ENCODE data around the gene WNT1.

- TF ChIP-seq KDM1A (IDR thresholded peaks at IDR 0.05; ENCODE audit: borderline replicate concordance) (no peak), CTCF (IDR thresholded peaks at IDR 0.05 in 2 of 3, conservative IDR thresholded peaks at IDR 0.05 in 1 of 3; ENCODE audit: control insufficient read depth in 2 of 3, extremely low read depth in 1 of 3, insufficient read depth in 1 of 3, low read depth in 3 of 3, low read length in 3 of 3) (no peak), EED (IDR thresholded peaks at IDR 0.05; ENCODE audit: low read depth) (no peak), EZH2 (IDR thresholded peaks at IDR 0.05; ENCODE audit: borderline replicate concordance, control insufficient read depth, low read depth, low read length) (no peak), EGR1 (IDR thresholded peaks at IDR 0.05; ENCODE audit: borderline replicate concordance in 1 of 2, low read depth in 2 of 2, low read length in 2 of 2) (no peak), BHLHE40 (IDR thresholded peaks at IDR 0.05; ENCODE audit: borderline replicate concordance in 1 of 2, low read depth in 2 of 2, low read length in 1 of 2) (no peak), TAF1 (IDR thresholded peaks at IDR 0.05; ENCODE audit: borderline replicate concordance, low read depth, low read length) (no peak)
These were observed 23.2 kb upstream of the WNT1 start for GRCh38 chr12:48954841-48955501.

Measured in GM12878 (cell line).